Measurements from ENCODE around the gene LHPP.

LHPP gene

GRCh38 chr10:124521429-124521871 is 59.8 kb downstream of the LHPP start:
- DNase-seq (ENCODE audit: low read depth), result no peak

GRCh38 chr10:124522131-124522932 is 60.7 kb downstream of the LHPP start:
- no peak for DNase-seq (ENCODE audit: low read depth)

- DNase-seq (ENCODE audit: low read depth), result no peak
These were observed 61.6 kb downstream of the LHPP start for GRCh38 chr10:124522933-124523871.

GRCh38 chr10:124523901-124524300 is 62.3 kb downstream of the LHPP start:
- DNase-seq (ENCODE audit: low read depth), result no peak

GRCh38 chr10:124524991-124525653 is 63.5 kb downstream of the LHPP start:
- DNase-seq (ENCODE audit: low read depth), result no peak

GRCh38 chr10:124525751-124526600 is 64.4 kb downstream of the LHPP start:
- DNase-seq (ENCODE audit: low read depth), result no peak

- DNase-seq (ENCODE audit: low read depth), result no peak
These were observed 65.1 kb downstream of the LHPP start for GRCh38 chr10:124526621-124527267.

- no peak for DNase-seq (ENCODE audit: low read depth)
These were observed 66.3 kb downstream of the LHPP start for GRCh38 chr10:124527874-124528395.

GRCh38 chr10:124529661-124530214 is 68.1 kb downstream of the LHPP start:
- no peak for DNase-seq (ENCODE audit: low read depth)

GRCh38 chr10:124530215-124530665 is 68.6 kb downstream of the LHPP start:
- DNase-seq (ENCODE audit: low read depth), result peak; percentile 80

GRCh38 chr10:124530816-124531215 is 69.2 kb downstream of the LHPP start:
- DNase-seq (ENCODE audit: low read depth), result no peak

GRCh38 chr10:124532106-124532641 is 70.6 kb downstream of the LHPP start:
- no peak for DNase-seq (ENCODE audit: low read depth)

GRCh38 chr10:124532788-124533187 is 71.2 kb downstream of the LHPP start:
- no peak for DNase-seq (ENCODE audit: low read depth)

GRCh38 chr10:124533266-124533665 is 71.6 kb downstream of the LHPP start:
- no peak for DNase-seq (ENCODE audit: low read depth)

- no peak for DNase-seq (ENCODE audit: low read depth)
These were observed 72.7 kb downstream of the LHPP start for GRCh38 chr10:124534231-124534798.

- no peak for DNase-seq (ENCODE audit: low read depth)
These were observed 73.4 kb downstream of the LHPP start for GRCh38 chr10:124534826-124535601.

- no peak for DNase-seq (ENCODE audit: low read depth)
These were observed 74.3 kb downstream of the LHPP start for GRCh38 chr10:124535731-124536495.

- no peak for DNase-seq (ENCODE audit: low read depth)
These were observed 75.0 kb downstream of the LHPP start for GRCh38 chr10:124536496-124537050.

Measured in activated gamma-delta T cell treated with anti-CD3 and anti-CD28 coated beads, Interleukin-2, amount 50 U/mL, for 16 hours (primary cell).